HG03095 (cell line): Measurements from ENCODE around the gene ELP5.

Experiments
- ATAC-seq: cut with Tn5 transposase; IDR thresholded peaks from one replicate; pipeline ENCODE4 v1.9.1; 2021; ENCODE audit warnings: moderate library complexity; ENCODE audit not compliant: unreplicated experiment

ELP5 gene

DNA sequence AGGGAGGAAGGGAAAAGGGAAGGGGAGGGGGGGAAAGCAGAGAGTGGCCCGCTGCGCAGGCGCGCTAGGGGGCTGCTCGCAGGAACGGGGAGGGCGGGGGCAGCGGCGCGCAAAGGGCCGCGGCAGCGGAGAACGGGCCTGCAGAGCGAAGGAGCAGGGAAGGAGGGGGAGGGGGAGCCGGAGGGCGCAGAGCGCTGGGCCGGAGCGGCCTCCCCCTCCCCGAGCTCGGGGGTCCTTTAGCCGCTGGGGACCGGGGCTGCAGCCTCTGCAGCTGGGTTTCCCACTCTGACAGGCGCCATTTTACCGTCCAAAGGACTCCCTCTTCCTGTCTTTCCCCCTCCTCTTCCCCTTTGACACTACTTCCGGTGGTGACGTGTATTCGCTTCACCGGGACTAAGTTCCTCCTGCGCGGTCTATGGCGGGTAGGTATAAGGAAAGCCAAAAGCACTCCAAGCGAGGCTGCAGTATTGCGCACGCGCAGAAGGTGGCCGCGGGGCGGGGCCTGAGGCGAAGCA is 297 bp upstream of the ELP5 start, which contains the start of gene CTDNEP1:
Gene CTDNEP1, minus strand, starts transcription at position 74 of the 515 bp plus-strand sequence. CDS start 438 bp downstream, outside the sequence.
- peak; percentile 77 for ATAC-seq

DNA sequence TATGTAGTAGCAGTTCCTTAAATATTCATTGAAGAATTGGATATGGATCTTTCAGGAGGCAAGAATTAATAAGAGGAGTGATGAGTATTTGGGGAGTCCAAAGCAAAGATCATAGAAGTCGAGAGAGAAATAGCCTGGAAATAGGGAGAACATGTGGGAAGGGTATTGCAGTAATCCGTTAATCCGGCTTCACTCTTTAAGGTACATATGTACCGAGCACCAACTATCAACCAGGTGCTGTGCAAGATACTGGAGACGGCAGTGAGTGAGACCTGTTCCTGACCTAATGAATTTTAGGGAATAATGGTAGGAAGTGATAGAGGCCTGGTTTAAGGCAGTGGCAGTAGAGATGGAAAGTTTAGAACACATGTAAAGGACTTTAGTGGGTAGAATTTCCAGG is 1.1 kb downstream of the ELP5 start:
- no peak for ATAC-seq

DNA sequence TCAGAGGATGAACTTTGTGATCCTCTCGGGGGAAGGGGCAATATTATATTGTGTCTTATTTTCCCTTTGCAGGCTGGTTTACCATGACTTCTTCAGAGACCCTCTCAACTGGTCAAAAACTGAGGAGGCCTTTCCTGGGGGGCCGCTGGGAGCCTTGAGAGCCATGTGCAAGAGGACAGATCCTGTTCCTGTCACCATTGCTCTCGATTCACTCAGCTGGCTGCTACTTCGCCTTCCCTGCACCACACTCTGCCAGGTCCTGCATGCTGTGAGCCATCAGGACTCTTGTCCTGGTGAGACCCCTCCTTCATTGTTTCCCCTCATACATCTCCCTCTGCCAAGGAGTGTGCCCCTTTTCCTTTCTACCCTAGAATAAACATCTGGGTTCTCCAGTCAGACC is 2.5 kb downstream of the ELP5 start:
- ATAC-seq, result no peak

DNA sequence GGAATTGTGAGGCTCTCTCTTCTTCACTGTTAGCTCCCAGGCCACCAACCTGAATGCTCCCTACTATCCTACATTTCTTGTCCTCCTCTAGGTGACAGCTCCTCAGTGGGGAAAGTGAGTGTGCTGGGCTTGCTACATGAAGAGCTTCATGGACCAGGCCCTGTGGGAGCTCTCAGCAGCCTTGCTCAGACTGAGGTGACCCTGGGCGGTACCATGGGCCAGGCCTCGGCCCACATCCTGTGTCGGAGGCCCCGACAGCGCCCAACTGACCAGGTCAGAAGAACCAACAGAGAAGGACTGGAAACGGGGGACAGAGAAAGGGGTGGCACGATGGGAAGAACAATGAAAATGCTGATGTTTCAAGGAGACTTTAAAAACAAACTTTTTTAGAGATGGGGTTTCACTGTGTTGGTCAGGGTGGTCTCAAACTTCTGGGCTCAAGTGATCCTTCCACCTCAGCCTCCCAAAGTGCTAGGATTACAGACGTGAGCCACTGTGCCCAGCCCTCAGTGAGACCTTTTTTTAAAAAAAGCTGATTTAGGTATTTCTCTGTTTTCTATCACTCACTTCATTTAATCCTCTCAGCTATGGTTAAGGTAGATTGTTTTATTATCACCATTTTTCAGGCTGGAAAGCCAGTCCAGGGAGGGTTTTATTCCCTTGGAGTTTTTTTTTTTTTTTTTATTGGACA is 4.9 kb downstream of the ELP5 start:
- ATAC-seq, result no peak

DNA sequence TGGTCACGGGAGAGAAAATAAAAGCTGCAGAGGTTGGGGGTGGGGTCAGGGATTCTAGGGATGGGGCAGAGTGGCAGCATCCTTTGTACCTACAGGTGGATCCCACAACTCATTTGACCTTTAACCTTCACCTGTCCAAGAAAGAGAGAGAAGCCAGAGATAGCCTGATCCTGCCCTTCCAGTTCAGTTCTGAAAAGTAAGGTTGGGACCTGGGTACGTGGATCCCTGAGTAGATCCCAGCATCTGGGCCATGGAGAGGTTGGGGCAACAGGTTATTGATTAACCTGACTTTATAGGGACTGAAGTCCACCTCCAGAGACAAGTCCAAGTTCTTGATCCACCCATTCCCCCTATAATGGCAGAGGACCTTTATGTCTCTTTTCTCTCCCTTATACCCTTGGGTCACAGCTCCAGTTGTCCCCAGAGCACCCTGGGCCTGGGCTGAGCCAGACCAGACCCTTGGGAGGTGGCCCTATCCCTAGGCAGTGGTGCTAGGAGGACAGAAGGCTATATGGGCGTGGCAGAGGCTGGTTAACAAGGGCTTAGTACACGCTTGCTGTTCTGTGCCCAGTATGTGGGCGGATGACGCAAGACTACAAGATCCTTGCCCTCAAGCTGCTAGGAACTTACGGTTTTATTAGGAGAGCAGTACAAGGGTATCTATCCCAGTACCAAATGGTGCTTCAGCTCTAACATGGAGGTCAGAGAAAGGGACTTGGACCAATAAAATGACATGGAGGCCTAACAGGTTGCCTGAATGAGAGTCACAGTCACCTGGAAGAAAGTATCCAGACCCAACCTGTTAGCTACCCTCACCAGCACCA is 6.9 kb downstream of the ELP5 start:
- no peak for ATAC-seq

DNA sequence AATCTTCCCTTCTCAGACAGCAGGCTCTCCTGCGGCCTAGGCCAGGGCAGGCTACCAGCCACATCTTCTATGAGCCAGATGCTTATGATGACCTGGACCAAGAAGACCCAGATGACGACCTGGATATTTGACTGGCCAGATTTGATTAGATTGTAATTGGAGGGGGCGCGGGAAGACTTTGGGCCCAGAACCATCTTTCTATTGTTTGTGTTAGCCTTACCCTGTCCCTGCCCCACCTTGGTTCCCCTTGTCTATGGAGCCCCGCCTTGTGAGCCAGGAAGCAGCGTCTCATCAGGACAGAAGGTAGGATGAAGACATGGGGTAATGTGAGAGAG is 7.5 kb downstream of the ELP5 start:
- ATAC-seq, result no peak

DNA sequence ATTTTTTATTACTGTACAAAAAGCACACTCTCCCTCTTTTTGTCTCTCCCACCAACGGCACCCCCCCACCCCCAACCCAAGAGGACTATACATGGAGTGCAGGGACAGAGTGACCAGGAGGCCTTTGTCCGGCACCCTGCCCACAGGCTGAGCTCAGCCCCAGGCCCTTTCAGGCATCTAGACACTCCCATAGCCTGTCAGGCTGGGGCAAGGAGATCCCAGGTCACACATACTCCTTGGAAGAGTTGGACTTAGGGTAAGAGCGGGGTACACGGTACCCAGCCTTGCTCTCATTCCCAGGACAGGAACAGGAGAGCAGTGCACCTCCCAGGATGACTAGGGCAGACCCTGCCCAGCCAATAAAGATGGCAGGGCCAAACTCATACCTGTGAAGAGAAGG is 8.1 kb downstream of the ELP5 start:
- no peak for ATAC-seq

DNA sequence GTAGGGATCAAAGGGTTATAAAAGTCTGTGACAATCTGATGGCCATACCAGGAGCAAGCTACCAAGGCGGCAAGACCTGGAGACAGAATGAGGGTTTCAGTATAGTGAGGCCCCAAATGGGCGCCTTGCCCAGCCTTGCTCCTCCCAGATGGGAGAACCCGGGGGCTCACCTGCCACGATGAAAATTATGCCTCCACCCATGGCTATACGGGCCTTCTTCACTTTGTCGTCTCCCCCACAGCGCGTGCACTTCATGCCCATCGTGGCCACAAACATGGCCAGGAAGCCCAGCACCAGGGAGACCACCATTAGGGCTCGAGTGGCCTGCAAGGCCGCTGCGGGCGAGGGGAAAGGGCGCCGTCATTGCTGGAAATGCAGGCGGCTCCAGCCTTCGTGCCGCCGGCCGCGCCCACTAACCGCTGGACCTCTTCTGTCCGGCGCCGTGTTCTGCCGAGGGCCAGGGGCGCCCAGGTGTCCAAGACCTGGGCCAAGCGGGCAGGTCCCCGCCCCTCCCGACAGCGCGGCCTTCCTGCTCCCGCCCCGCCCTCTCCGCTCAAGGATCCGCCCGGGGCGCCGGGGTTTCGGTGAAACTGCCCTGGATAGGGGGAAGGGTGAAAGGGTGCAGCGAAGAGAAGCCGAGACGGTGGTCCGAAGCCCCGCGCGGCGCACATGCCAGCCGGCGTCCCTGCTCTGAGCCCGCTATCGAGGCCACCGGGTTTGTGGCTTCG is 8.8 kb downstream of the ELP5 start:
- ATAC-seq, result no peak

DNA sequence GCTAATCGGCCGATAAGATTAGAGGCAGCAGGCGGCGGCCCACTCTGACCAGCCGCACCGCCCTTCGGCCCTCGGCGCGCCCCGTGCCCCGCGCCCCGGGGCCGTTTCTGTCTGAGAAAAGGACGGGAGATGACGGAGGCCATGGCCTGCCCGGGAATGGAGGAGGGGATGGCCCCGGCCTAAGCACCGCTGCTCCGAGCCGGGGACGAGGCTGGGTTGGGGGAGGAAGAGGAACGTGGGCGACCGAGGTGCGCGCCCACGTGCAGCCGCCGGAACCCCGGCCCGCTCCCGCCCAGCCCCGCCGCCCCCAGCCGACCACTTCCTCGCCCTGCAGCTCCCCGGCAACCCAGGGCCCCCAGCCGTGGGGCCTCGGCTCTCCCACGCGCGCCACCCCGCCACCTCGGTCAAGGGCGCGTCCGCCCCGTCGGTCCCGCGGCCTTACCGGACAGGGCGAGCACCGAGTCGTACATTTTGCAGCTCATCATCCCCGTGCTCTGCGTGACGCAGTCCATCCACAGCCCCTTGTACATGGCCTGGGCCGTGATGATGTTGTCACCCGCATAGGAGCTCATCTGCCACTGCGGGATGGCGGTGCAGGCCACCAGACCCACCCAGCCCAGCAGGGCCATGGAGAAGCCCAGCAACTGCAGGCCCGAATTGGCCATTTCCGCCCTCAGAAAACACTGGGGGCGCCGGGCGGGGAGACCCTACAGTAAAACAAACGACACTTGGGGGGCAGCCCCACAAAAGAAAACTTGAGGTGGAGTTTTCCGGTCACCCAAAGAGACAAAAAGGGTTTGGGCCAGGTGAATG is 9.6 kb downstream of the ELP5 start:
- ATAC-seq, result no peak

DNA sequence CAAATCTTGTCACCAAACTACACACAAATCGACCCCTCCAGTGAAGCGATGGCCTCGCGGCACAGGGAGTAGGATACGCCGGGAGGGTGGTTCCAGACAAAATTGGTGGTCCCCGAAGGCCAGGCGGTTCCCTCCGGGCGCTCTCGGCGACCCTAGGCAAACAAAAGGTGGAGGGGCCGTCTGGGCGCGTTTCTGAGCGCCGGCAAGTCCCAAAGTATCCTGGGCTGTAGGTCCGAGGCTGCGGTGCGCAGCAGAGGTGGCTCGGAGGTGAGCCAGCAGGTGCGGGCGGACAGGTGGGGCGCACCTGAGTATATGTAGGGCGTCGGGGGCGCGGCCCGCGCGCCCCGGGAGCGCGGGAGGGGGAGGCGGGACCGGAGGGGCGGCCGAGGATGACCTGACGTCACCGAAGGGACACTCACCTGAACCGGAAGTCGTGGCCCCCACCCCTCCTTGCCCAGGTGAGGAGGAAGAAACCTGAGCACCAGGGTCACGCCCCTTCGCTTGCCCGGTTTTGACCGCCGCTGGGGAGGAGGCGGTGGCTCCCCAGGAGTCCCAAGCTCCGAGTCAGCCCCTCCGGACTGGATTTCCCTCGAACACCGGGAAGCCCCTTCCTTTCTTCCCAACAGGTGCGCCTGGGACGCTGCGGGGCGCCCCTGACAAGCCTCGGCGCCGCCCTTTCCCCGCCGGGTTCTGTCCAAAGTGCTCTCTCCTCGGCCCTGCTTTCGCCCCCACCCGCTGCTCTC is 10.3 kb downstream of the ELP5 start, which contains the start of gene CLDN7:
Gene CLDN7, minus strand, starts transcription at position 287 of the 743 bp plus-strand sequence. CDS start 435 bp downstream, outside the sequence.
- no peak for ATAC-seq

DNA sequence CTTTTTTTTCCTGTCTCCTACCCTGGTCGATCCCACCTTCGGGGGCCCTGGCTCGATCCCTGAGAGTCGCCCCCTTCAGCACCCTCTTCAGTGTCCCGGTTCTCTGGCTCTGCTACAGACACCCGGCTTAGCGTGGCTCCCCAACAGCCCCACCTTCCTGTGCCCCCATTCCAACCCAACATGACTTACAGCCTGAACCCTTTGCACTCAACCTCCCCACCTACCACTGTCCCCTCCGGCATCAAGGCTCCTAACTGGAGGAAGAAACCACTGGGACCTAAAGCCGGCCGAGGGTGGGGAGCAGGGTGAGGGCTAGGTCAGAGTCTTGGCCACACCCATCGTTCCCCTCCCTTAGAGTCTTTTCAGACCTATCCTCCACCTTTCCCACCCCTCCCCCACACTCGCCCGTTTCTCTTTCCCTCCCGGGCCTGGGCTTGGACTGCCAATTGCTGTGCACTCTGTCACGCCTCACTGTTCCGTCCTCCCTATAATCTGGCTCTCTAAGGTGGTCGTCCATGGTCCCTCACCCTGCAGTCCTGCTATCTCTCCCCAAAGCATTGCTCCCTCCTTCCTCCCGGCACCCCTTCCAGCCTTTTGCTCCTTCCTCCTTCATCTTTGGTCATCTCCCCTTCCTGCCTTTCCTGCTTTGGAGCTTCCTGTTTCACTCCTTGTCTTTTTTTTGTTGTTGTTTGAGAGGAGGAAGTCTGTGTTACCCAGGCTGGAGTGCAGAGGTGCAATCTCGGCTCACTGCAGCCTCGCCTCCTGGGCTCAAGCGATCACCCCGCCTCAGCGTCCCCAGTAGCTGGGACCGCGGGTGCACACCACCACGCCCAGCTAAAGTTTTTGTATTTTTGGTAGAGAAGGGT is 11.2 kb downstream of the ELP5 start:
- no peak for ATAC-seq

DNA sequence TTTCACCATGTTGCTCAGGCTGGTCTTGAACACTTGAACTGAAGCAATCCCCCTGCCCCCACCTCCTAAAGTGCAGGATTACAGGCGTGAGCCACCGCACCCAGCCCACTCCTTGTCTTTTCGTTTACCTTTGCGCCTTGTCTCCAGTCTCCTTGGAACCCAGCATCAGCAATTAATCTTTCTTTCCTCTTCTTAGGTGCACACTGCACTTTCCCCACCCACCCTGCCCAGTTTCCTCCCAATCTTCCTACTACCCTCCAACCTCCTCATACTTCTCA is 11.7 kb downstream of the ELP5 start:
- no peak for ATAC-seq

DNA sequence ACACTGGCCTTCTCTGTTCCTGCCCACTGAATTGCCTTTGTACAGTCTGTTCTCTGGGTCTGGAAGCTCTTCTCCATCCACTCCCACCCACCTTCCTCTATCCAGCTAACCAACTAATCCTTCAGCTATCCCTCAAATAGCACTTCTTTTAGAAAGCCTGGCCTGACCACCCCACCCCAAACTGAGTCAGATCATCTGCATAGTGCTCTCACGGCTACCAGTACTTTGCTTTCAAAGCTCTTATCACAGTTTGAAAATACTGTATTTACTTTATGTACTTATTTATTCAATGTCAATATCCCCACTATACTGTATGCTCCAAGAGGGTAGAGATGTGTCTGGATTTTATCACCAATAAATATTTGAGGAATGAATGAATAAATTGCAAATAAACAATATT is 14.8 kb downstream of the ELP5 start:
- ATAC-seq, result no peak

DNA sequence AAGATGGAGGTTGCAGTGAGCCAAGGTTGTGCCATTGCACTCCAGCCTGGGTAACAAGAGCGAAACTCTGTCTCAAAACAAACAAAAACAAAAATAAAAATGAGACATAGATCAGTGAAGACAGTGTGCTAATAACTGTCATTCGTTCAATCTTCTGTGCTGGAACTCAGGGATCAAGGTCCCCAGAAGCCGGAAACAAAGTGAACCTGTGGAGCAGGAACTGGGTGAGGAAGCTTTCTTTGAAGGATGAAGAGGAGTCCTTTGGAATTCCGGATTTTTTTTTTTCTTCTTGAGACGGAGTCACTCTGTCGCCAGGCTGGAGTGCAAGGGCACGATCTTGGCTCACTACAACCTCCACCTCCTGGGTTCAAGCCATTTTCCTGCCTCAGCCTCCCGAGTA is 27.4 kb downstream of the ELP5 start:
- no peak for ATAC-seq

DNA sequence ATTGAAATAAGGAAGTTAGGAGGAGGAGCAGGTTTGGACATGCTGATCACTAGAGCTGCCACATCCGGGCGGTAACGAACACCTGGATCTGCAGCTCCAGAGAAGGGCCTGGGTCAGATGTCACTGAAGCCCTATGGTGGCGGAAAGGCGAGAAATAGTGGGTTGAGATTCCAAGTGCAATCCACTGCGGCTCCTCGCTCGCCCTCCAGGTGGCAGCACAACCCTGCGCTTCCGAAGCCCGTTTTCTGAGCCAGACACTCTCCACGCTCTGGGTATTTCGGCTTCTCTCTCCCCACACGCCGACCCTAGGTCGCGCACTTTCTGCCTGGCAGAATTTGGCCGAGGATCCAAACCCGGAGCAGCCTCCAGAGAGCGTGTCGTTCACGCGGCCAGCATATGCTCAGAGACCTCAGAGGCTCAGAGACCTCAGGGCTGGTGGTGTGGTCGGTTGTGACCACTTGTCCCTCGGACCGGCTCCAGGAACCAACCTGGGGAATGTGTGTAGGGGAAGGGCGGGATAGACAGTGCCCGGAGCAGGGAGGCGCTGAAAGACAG is 28.6 kb downstream of the ELP5 start:
- ATAC-seq, result peak; percentile 63

DNA sequence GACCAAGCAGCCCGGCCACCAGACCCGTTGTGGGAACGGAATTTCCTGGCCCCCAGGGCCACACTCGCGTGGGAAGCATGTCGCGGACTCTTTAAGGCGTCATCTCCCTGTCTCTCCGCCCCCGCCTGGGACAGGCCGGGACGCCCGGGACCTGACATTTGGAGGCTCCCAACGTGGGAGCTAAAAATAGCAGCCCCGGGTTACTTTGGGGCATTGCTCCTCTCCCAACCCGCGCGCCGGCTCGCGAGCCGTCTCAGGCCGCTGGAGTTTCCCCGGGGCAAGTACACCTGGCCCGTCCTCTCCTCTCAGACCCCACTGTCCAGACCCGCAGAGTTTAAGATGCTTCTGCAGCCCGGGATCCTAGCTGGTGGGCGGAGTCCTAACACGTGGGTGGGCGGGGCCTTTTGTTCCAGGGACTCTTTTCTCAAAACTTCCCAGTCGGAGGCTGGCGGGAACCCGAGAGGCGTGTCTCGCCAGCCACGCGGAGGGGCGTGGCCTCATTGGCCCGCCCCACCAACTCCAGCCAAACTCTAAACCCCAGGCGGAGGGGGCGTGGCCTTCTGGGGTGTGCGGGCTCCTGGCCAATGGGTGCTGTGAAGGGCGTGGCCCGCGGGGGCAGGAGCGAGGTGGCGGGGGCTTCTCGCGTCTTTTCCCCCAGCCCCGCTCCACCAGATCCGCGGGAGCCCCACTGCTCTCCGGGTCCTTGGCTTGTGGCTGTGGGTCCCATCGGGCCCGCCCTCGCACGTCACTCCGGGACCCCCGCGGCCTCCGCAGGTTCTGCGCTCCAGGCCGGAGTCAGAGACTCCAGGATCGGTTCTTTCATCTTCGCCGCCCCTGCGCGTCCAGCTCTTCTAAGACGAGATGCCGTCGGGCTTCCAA is 29.3 kb downstream of the ELP5 start, which contains the start of gene SLC2A4:
Gene SLC2A4, plus strand, starts transcription at position 645 of the 879 bp plus-strand sequence. Its CDS starts 217 bp downstream, at position 862.
- ATAC-seq, result no peak

DNA sequence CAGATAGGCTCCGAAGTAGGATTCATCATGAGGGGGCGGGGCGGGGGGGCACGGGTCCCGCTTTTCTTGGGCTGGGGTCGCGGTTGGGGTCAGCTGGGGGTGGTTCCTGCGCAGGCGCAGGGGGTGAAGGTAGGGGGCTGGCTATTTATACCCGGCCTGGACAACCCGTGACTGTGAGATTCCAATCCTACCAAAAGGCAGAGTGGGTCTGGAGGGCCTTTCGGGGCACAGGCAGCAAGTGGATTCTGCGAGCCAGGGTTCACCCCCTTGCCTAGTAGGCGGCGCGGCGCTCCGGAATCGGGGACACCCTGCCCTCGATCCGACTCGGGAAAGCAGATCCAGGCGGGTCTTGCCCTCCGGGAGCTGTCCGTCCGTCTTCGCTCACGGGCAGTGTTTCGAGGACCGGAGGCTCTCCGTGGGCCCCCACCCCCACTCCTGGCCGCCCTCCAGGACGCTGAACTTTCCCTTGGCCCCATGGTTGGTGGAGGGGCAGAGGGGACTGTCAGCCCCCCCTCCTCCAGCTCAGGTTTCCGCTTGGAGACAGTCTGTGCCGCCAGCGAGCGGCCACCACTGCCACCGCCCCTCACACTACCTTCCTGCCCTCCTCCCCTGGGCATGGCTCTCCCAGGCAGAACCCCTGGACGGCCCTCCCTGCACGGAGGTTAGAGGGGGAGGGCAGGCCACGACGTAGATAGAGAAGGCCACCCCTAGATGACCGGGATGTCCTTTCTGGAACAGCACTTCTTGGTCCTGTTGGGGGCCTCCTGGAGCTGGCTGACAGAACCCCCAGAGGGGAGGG is 30.1 kb downstream of the ELP5 start:
- ATAC-seq, result no peak
